HG03196 (cell line): ENCODE data around the gene KDM4D.
A peak's percentile ranks its signal among the peaks of the same experiment; 100 is the strongest.
"Not testable (repeated sequence)": the region's sequence is repeated elsewhere in the genome, so short reads cannot be mapped to it uniquely, and the experiment has no call there.

ENCODE experiments used
- ATAC-seq: cut with Tn5 transposase; IDR thresholded peaks from one replicate; pipeline ENCODE4 v1.9.1; 2021; ENCODE audit not compliant: unreplicated experiment

Gene KDM4D

GRCh38 chr11:94973099-94973968 is at the start of gene KDM4D, which contains the start of gene CWC15:
KDM4D (plus strand) TSS chr11:94973709; CDS start chr11:94997373, 23,664 bp downstream.
CWC15 (minus strand) TSS chr11:94973556; CDS start chr11:94972185, 1,371 bp downstream.
- ATAC-seq: peak; percentile 100

- no peak for ATAC-seq
Observed at GRCh38 chr11:94924171-94924572, 49.3 kb upstream of the KDM4D start.

GRCh38 chr11:94924612-94925011 is 48.9 kb upstream of the KDM4D start:
- no peak for ATAC-seq

GRCh38 chr11:94925422-94926270 is 47.9 kb upstream of the KDM4D start:
- peak; percentile 72 for ATAC-seq

- ATAC-seq: no peak
Observed at GRCh38 chr11:94926271-94926625, 47.3 kb upstream of the KDM4D start.

GRCh38 chr11:94926698-94927237 is 46.7 kb upstream of the KDM4D start:
- ATAC-seq: no peak

- ATAC-seq: no peak
Observed at GRCh38 chr11:94928117-94928990, 45.2 kb upstream of the KDM4D start.

- ATAC-seq: not testable (repeated sequence)
Observed at GRCh38 chr11:94932072-94932471, 41.4 kb upstream of the KDM4D start.

- no peak for ATAC-seq
Observed at GRCh38 chr11:94932503-94932902, 41.0 kb upstream of the KDM4D start.

- no peak for ATAC-seq
Observed at GRCh38 chr11:94933223-94934130, 40.0 kb upstream of the KDM4D start.

GRCh38 chr11:94934362-94934761 is 39.1 kb upstream of the KDM4D start:
- ATAC-seq: no peak

GRCh38 chr11:94934846-94935245 is 38.7 kb upstream of the KDM4D start:
- ATAC-seq: no peak

- ATAC-seq: no peak
Observed at GRCh38 chr11:94938095-94939055, 35.1 kb upstream of the KDM4D start.

- ATAC-seq: no peak
Observed at GRCh38 chr11:94939346-94939745, 34.2 kb upstream of the KDM4D start.

GRCh38 chr11:94941131-94941530 is 32.4 kb upstream of the KDM4D start:
- ATAC-seq: no peak

GRCh38 chr11:94946812-94947211 is 26.7 kb upstream of the KDM4D start:
- no peak for ATAC-seq

- ATAC-seq: no peak
Observed at GRCh38 chr11:94948070-94948617, 25.4 kb upstream of the KDM4D start.

- no peak for ATAC-seq
Observed at GRCh38 chr11:94954753-94955152, 18.8 kb upstream of the KDM4D start.
